Erythroblast (primary cell): ENCODE measurements around the gene WASF1.

Source experiments
- GATA1 ChIP-seq: IDR thresholded peaks from 2 replicates; pipeline ENCODE4 v1.6.1; 2011; ENCODE audit warnings: low read depth, mild to moderate bottlenecking, control low read depth, low read length, moderate library complexity
- POLR2A ChIP-seq: IDR thresholded peaks from 2 replicates; pipeline ENCODE4 v1.6.1; 2011; ENCODE audit warnings: mild to moderate bottlenecking, low read length

DNA sequence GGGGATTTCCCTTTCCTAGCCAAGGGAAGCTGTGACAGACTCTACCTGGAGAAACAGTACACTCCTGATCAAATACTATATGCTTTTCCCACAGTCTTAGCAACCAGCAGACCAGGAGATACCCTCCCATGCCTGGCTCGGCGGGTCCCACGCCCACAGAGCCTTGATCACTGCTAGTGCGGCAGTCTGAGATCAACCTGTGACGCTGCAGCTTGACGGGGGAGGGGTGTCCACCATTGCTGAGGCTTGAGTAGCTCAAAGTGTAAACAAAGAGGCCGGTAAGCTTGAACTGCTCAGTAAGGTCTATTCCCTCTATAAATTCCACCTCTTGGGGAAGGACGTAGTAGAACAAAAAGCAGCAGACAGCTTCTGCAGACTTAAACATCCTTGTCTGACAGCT lies 63.2 kb downstream of the WASF1 start:
- TF ChIP-seq POLR2A (no peak), GATA1 (no peak)
